HepG2 (cell line): ENCODE results near the gene TMEM107. TPM values are rescaled to one million over a fixed set of nuclear protein-coding genes. Genes with fewer than 3 reads are reported as not detected.
A peak's percentile ranks its signal among the peaks of the same experiment; 100 is the strongest.

ENCODE experiments used
- BORCS8-MEF2B ChIP-seq: sonication (generic); formaldehyde crosslinking; IDR thresholded peaks from 2 replicates; pipeline ENCODE4 v1.8.0; 2022; ENCODE audit warnings: mild to moderate bottlenecking, missing genetic modification reagents
- DNMT3B ChIP-seq: conservative IDR thresholded peaks from 2 replicates; pipeline ENCODE4 v1.6.1; 2016; ENCODE audit warnings: missing biosample characterization, control low read depth
- DR1 ChIP-seq: sonication (generic); formaldehyde crosslinking; IDR thresholded peaks from 2 replicates; pipeline ENCODE4 v1.8.0; 2021; ENCODE audit warnings: mild to moderate bottlenecking, missing genetic modification reagents, inconsistent platforms
- FOXK1 ChIP-seq: sonication (generic); formaldehyde crosslinking; IDR thresholded peaks from 2 replicates; pipeline ENCODE4 v1.4.0; 2020; ENCODE audit warnings: low read depth, missing genetic modification reagents, borderline replicate concordance
- HMGXB4 ChIP-seq, 2 experiments: sonication (generic) in 1 of 2; formaldehyde crosslinking in 1 of 2; IDR thresholded peaks; 2 replicates each; pipeline versions ENCODE4 v1.4.0 to v1.6.1; 2018 to 2020; ENCODE audit warnings: missing genetic modification reagents in 2 of 2, borderline replicate concordance in 1 of 2, low read depth in 1 of 2, mild to moderate bottlenecking in 1 of 2, missing biosample characterization in 1 of 2
- HNF4G ChIP-seq, 2 experiments: sonication (generic) in 1 of 2; formaldehyde crosslinking in 1 of 2; IDR thresholded peaks; 2 replicates each; pipeline versions ENCODE4 v1.4.0 to v1.6.1; 2011 to 2020; ENCODE audit warnings: borderline replicate concordance in 2 of 2, low read depth in 2 of 2, mild to moderate bottlenecking in 2 of 2, low read length in 1 of 2, missing genetic modification reagents in 1 of 2, moderate library complexity in 1 of 2
- HNRNPUL1 ChIP-seq: fragments of 200-400 bp; formaldehyde crosslinking; IDR thresholded peaks from 2 replicates; pipeline ENCODE4 v1.6.1; 2017; ENCODE audit warnings: low read depth, mild to moderate bottlenecking, low read length, moderate library complexity
- NCOA1 ChIP-seq: sonication (generic); formaldehyde crosslinking; IDR thresholded peaks from 2 replicates; pipeline ENCODE4 v1.9.0; 2021; ENCODE audit warnings: missing genetic modification reagents
- NKX3-1 ChIP-seq: sonication (generic); formaldehyde crosslinking; IDR thresholded peaks from 2 replicates; pipeline ENCODE4 v1.5.0; 2020; ENCODE audit warnings: missing genetic modification reagents
- PHF8 ChIP-seq: sonication (generic); formaldehyde crosslinking; IDR thresholded peaks from 2 replicates; pipeline ENCODE4 v1.5.0; 2020; ENCODE audit warnings: missing genetic modification reagents
- SMAD3 ChIP-seq: sonication (generic); formaldehyde crosslinking; IDR thresholded peaks from 2 replicates; pipeline ENCODE4 v1.4.0; 2020; ENCODE audit warnings: missing genetic modification reagents
- ZBTB34 ChIP-seq: sonication (generic); formaldehyde crosslinking; IDR thresholded peaks from 2 replicates; pipeline ENCODE4 v1.8.0; 2022; ENCODE audit warnings: mild to moderate bottlenecking, missing genetic modification reagents
- ZBTB7B ChIP-seq: sonication (generic); formaldehyde crosslinking; IDR thresholded peaks from 2 replicates; pipeline ENCODE4 v1.4.0; 2020; ENCODE audit warnings: missing genetic modification reagents
- ZNF512B ChIP-seq: sonication (generic); formaldehyde crosslinking; IDR thresholded peaks from 2 replicates; pipeline ENCODE4 v1.5.1; 2020; ENCODE audit warnings: missing genetic modification reagents, mild to moderate bottlenecking, borderline replicate concordance
- ZNF629 ChIP-seq: sonication (generic); formaldehyde crosslinking; conservative IDR thresholded peaks from 2 replicates; pipeline ENCODE4 v1.5.0; 2020; ENCODE audit warnings: missing genetic modification reagents
- polyA plus RNA-seq, 8 experiments: library from polyadenylated mRNA; depleted of rRNA in 3 of 8; stranded (reverse) in 7 of 8; unstranded in 1 of 8; fragments of >200 nt; fragmentation: Illumina TruSeq in 4 of 8; extraction: Trizol in 4 of 8; gene quantifications; 2 replicates each; pipeline versions ENCODE4 v1.2.1 to v1.2.3, GENCODE V29; 2011 to 2016; ENCODE audit warnings: low read depth in 4 of 8, missing spikeins in 1 of 8, mixed read lengths in 1 of 8; ENCODE audit not compliant: insufficient read depth in 1 of 8
- total RNA-seq, 5 experiments: library from RNA; depleted of rRNA; stranded (reverse); fragments of >200 nt; fragmentation: Illumina TruSeq; extraction: Trizol; gene quantifications; 2 replicates each; pipeline ENCODE4 v1.2.3, GENCODE V29; 2016; ENCODE audit warnings: low read depth in 1 of 5
- TF ChIP-seq, protein P1 (sequence below): sonication (generic); formaldehyde crosslinking; IDR thresholded peaks from 2 replicates; pipeline ENCODE4 v1.4.0; 2020; ENCODE audit warnings: missing genetic modification reagents, borderline replicate concordance
- TF ChIP-seq, protein P2 (sequence below): sonication (generic); formaldehyde crosslinking; IDR thresholded peaks from 2 replicates; pipeline ENCODE4 v1.4.0; 2020; ENCODE audit warnings: mild to moderate bottlenecking, missing genetic modification reagents

The TMEM107 gene
- total and polyA plus RNA-seq, 2 of the 13 experiments (the other 11 are each of a cell fraction or from before 2014, with no cell fraction given) = 7.2 to 15.3 TPM

DNA sequence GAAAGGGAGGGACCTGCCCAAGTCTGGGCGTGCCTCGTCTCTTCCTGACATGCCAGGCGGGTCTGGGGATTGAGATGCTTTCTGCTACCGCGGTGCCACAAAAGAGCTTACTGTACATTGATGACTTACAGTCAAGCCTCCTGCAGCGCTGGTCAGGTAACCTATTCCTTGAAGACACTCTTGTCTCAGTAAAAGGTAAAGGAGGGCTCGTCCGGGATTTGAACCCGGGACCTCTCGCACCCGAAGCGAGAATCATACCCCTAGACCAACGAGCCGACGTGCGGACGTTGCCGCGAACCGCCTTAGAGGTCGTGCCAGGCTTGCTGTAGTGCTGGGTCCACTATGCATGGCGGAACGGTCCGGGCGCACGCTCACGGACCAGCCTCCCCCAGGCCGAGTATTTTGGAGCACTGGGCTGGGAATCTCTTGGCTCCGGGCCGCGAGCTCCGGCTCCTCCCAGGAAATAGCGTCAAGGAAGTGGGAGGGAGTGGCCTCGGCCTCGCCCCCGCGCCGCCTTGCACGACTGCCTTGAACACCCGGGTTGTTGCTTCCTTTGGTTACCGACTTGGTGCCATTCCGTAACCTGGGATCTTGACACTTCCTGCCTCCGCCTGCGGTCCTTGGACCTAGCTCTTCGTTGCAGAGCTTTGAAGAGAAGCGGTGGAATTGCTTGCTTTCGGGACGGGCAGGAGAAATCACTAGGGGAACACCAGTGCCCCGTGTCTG lies 46.6 kb upstream of the TMEM107 start (continued):
- TF ChIP-seq, protein P1, sequence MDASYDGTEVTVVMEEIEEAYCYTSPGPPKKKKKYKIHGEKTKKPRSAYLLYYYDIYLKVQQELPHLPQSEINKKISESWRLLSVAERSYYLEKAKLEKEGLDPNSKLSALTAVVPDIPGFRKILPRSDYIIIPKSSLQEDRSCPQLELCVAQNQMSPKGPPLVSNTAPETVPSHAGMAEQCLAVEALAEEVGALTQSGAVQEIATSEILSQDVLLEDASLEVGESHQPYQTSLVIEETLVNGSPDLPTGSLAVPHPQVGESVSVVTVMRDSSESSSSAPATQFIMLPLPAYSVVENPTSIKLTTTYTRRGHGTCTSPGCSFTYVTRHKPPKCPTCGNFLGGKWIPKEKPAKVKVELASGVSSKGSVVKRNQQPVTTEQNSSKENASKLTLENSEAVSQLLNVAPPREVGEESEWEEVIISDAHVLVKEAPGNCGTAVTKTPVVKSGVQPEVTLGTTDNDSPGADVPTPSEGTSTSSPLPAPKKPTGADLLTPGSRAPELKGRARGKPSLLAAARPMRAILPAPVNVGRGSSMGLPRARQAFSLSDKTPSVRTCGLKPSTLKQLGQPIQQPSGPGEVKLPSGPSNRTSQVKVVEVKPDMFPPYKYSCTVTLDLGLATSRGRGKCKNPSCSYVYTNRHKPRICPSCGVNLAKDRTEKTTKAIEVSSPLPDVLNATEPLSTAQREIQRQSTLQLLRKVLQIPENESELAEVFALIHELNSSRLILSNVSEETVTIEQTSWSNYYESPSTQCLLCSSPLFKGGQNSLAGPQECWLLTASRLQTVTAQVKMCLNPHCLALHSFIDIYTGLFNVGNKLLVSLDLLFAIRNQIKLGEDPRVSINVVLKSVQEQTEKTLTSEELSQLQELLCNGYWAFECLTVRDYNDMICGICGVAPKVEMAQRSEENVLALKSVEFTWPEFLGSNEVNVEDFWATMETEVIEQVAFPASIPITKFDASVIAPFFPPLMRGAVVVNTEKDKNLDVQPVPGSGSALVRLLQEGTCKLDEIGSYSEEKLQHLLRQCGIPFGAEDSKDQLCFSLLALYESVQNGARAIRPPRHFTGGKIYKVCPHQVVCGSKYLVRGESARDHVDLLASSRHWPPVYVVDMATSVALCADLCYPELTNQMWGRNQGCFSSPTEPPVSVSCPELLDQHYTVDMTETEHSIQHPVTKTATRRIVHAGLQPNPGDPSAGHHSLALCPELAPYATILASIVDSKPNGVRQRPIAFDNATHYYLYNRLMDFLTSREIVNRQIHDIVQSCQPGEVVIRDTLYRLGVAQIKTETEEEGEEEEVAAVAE (CRISPR knock-in tag) = peak; percentile 21; the same call in 1 of the 2 replicates
- TF ChIP-seq ZNF512B (no peak), HNF4G (IDR thresholded peaks at IDR 0.05; ENCODE audit: borderline replicate concordance, low read depth, low read length) (0 out of 2 replicates have a peak, but pooled peaks have one; percentile 9), HNF4G (CRISPR knock-in tag; IDR thresholded peaks at IDR 0.05; ENCODE audit: borderline replicate concordance, low read depth) (peak; percentile 48; the same call in 1 of the 2 replicates), HNRNPUL1 (no peak), SMAD3 (peak; percentile 80), HMGXB4 (CRISPR knock-in tag; IDR thresholded peaks at IDR 0.05; ENCODE audit: borderline replicate concordance in 1 of 2, low read depth in 1 of 2) (peak; percentile 99), ZBTB7B (CRISPR knock-in tag) (no peak), BORCS8-MEF2B (CRISPR knock-in tag) (peak; percentile 18), PHF8 (CRISPR knock-in tag) (peak; percentile 82), NCOA1 (no peak), ZNF629 (CRISPR knock-in tag) (peak; percentile 76), NKX3-1 (CRISPR knock-in tag) (no peak), FOXK1 (CRISPR knock-in tag) (peak; percentile 59), DR1 (CRISPR knock-in tag) (peak; percentile 45; the same call in 1 of the 2 replicates), DNMT3B (CRISPR knock-in tag) (no peak), ZBTB34 (no peak)
- TF ChIP-seq, protein P2, sequence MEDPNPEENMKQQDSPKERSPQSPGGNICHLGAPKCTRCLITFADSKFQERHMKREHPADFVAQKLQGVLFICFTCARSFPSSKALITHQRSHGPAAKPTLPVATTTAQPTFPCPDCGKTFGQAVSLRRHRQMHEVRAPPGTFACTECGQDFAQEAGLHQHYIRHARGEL (CRISPR knock-in tag) = no peak
